Duodenal mucosa (tissue), 2 donors: Measurements from ENCODE around the gene SMIM35.

Experiments used
- H3K27ac ChIP-seq: one replicate; pipeline ENCODE4 v1.7.0; 2013; ENCODE audit warnings: low read depth, low read length
- H3K27me3 ChIP-seq, 2 donors: one replicate each; pipeline ENCODE4 v1.7.0; 2013; ENCODE audit warnings: low read length in 2 of 2, control low read depth in 1 of 2; ENCODE audit not compliant: insufficient read depth in 2 of 2, control insufficient read depth in 1 of 2
- H3K36me3 ChIP-seq, 2 donors: one replicate each; pipeline ENCODE4 v1.7.0; 2013; ENCODE audit warnings: low read length in 2 of 2, control low read depth in 1 of 2; ENCODE audit not compliant: insufficient read depth in 2 of 2, control insufficient read depth in 1 of 2
- H3K4me1 ChIP-seq, 2 donors: one replicate each; pipeline ENCODE4 v1.7.0; 2013; ENCODE audit warnings: low read length in 2 of 2, control low read depth in 1 of 2; ENCODE audit not compliant: insufficient read depth in 2 of 2, control insufficient read depth in 1 of 2
- H3K4me3 ChIP-seq, 2 donors: one replicate each; pipeline ENCODE4 v1.7.0; 2013; ENCODE audit warnings: low read length in 2 of 2, low read depth in 1 of 2
- H3K9ac ChIP-seq, 2 donors: one replicate each; pipeline ENCODE4 v1.7.0; 2013; ENCODE audit warnings: low read length in 2 of 2, low read depth in 1 of 2
- H3K9me3 ChIP-seq, 2 donors: one replicate each; pipeline ENCODE4 v1.7.0; 2013; ENCODE audit warnings: low read length in 2 of 2, control low read depth in 1 of 2; ENCODE audit not compliant: control insufficient read depth in 1 of 2

The SMIM35 gene

DNA sequence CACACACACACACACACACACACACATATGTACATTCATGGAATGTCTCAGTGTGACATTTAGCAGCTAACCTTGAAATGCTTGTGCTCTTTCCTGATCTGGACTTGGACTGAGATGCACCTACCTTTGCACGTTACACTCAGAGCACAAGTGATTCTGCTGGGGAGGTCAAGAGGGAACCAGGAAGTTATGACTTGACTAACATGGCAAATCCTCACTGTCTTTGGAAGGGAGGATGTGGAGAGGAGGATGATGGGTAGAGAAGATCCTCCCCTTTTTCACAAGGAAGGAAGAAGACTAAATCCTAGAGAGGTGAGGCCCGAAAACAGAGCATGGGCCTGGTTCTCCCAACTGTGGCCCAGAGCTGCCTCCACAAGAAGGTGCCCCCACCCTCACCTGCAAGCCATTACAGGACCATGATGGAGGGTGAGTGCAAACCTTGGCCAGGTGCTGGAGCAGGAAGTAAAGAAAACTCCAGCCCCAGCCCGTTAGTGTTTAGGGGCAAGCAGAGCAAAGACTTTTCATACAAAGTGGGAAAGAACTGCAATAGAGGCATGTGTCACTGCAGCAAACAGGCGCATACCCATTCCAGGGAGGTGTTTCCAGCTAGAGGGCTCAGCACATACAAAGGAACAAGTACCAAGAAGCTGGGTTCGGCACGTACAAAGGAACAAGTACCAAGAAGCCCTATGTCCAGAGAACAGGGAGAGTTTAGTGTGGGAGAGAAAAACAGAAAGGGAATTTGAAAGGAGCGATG lies 39.5 kb upstream of the SMIM35 start:
- H3K4me3 ChIP-seq: no peak overlapping the region
- no peak overlapping the region for H3K9ac ChIP-seq
- H3K36me3 ChIP-seq: peaks cover 0 to 15% of the 10 kb centered on the region in 2 donors
- no peaks in the 10 kb centered on the region for H3K27me3 ChIP-seq
- H3K9me3 ChIP-seq: no peaks in the 10 kb centered on the region
- no peak overlapping the region for H3K27ac ChIP-seq
- H3K4me1 ChIP-seq: no peaks in the 10 kb centered on the region

DNA sequence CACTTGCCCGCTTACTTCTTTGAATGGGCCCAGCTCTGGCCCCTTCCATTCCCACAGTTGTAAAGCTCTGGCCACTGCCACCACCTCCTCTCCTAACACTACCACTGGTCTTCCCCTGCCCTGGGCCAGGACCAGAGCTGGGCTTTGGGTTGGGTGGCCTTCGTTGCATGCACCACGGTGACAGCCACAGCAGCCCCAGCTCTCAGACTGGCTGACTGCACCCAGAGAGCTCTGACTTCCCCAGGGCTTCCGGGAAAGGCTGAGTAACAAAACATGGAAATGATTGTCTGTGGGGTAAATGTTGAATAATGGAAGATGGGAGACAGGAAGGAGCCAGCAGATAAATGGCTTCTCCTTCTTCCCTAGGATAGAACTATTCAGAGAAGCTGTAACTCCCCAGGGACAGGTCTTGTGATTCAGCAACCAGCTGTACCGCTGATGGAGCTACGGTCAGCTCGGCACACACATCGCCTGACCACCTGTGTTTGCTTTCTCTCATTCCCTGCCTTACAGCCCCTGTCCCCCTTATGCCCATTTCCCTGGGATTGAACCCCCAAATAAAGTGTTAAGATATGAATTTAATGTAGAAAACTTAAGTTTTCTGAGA lies 38.3 kb upstream of the SMIM35 start:
- Histone ChIP-seq H3K27me3 (no peaks in the 10 kb centered on the region), H3K4me3 (no peak overlapping the region), H3K36me3 (peaks cover under 1 to 22% of the 10 kb centered on the region in 2 donors), H3K27ac (no peak overlapping the region), H3K4me1 (no peaks in the 10 kb centered on the region), H3K9ac (no peak overlapping the region), H3K9me3 (no peaks in the 10 kb centered on the region)

DNA sequence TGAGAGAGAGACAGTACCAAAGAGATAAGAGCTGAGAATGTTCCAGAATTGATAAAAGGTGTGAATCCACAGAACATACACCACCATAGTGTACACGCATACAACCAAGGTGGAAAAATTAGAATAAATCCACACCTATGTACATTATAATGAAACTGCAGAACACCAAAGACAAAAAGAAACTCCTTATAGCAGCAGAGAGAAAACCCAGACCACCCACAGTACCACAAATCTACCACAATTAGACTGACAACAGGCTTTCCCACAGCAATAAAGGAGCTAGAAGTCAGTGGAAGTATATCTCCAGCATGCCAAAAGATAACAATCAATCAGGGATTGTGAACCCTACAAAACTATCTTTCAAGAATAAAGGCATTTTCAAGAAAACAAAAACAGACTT lies 34.0 kb upstream of the SMIM35 start:
- Histone ChIP-seq H3K27me3 (peaks cover 0 to 4% of the 10 kb centered on the region in 2 donors), H3K36me3 (peaks cover 9 to 46% of the 10 kb centered on the region in 2 donors), H3K9ac (no peak overlapping the region), H3K9me3 (no peaks in the 10 kb centered on the region), H3K27ac (no peak overlapping the region), H3K4me1 (no peaks in the 10 kb centered on the region), H3K4me3 (no peak overlapping the region)

DNA sequence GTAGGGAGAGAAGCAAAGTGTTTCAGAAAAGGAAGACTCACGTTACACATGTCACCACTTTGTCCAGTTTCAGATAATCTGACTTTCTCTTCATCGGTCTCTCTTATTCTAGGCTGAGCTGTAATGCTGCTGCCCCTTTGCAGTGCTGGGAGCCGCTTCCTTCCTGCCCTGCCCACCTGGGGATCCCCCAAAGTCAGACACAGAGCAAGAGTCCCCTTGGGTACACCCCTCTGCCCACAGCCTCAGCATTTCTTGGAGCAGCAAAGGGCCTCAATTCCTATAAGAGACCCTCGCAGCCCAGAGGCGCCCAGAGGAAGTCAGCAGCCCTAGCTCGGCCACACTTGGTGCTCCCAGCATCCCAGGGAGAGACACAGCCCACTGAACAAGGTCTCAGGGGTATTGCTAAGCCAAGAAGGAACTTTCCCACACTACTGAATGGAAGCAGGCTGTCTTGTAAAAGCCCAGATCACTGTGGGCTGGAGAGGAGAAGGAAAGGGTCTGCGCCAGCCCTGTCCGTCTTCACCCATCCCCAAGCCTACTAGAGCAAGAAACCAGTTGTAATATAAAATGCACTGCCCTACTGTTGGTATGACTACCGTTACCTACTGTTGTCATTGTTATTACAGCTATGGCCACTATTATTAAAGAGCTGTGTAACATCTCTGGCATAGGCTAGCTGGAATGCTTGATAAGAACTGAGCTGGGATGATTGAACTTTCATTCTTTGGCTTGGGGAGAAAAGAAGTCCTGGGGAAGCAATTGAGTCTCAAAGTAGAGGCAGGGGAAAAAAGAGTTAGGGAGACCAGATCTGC lies 31.2 kb upstream of the SMIM35 start:
- H3K27me3 ChIP-seq: peaks cover 0 to 4% of the 10 kb centered on the region in 2 donors
- no peak overlapping the region for H3K27ac ChIP-seq
- H3K9me3 ChIP-seq: no peaks in the 10 kb centered on the region
- H3K4me3 ChIP-seq: no peak overlapping the region
- H3K4me1 ChIP-seq: no peaks in the 10 kb centered on the region
- H3K36me3 ChIP-seq: peaks cover 13 to 61% of the 10 kb centered on the region in 2 donors
- H3K9ac ChIP-seq: no peak overlapping the region

DNA sequence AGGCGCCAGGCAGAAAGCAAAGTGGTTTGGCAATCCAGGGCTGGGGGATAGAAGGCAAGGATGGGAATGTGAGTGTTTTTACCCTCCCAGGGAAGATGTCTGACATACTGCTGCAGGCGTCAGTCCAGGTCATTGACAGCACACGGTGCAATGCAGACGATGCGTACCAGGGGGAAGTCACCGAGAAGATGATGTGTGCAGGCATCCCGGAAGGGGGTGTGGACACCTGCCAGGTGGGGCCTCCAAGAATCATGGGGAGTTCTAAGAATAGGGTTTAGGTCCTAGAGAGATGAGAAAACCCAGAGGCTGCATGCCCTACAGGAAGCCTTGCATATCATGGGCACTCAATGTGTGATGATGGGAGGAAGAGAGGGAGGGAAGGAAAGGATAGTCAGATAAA lies 28.3 kb upstream of the SMIM35 start:
- peaks cover 0 to 4% of the 10 kb centered on the region in 2 donors for H3K27me3 ChIP-seq
- H3K4me1 ChIP-seq: peaks cover 3 to 6% of the 10 kb centered on the region in 2 donors
- no peak overlapping the region for H3K4me3 ChIP-seq
- peaks cover 21 to 58% of the 10 kb centered on the region in 2 donors for H3K36me3 ChIP-seq
- no peaks in the 10 kb centered on the region for H3K9me3 ChIP-seq
- H3K27ac ChIP-seq: no peak overlapping the region
- no peak overlapping the region for H3K9ac ChIP-seq

DNA sequence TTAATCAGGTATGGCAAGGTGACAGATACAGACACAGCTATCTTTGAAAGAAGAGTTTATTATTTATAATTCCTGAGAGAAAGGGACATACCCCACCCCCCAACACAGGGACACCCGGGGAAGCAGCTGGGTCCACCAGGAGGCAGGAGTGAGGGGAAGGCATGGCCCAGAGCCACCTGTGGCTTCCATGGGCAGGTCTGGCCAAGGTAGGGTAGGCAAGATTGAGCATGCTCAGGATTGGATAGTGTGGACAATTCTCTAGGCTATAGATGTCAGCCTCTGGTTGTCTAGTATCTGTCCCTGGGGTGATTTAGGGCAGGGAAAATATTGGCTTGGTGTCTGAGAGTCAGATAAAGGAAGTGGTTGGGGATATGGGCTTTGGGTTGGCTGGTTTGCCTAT lies 27.5 kb upstream of the SMIM35 start:
- Histone ChIP-seq H3K4me1 (peaks cover 3 to 6% of the 10 kb centered on the region in 2 donors), H3K27me3 (peaks cover 0 to 4% of the 10 kb centered on the region in 2 donors), H3K36me3 (peaks cover 18 to 61% of the 10 kb centered on the region in 2 donors), H3K4me3 (no peak overlapping the region), H3K9ac (no peak overlapping the region), H3K27ac (no peak overlapping the region), H3K9me3 (no peaks in the 10 kb centered on the region)

DNA sequence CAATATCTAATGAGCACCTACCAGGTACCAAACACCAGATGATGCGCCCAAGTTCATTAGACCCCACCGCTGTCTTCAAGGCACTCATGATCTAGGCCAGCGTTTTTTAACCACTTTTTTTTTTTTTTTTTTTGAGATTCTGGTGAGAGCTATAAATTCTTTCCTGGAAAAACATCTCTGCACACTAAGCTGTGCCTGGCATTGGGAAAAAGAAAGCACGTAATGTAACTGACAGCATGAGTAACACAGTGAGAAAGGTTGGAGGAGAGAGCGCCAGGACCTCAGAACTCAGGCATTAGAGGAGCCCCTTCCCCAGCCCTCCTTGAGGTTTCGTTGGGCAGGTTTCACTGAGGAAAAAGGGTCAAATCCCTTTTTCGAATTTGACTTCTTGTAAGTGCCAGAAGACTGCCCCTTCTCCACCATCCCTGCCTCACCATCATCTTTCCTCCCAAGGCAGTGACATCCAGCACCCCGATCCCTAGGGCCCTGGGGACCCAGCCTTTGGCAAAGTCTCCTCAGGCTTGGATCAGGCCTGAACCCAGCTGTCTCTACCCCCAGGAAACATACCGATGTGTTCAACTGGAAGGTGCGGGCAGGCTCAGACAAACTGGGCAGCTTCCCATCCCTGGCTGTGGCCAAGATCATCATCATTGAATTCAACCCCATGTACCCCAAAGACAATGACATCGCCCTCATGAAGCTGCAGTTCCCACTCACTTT lies 26.1 kb upstream of the SMIM35 start:
- Histone ChIP-seq H3K9me3 (no peaks in the 10 kb centered on the region), H3K27me3 (peaks cover 0 to 4% of the 10 kb centered on the region in 2 donors)

DNA sequence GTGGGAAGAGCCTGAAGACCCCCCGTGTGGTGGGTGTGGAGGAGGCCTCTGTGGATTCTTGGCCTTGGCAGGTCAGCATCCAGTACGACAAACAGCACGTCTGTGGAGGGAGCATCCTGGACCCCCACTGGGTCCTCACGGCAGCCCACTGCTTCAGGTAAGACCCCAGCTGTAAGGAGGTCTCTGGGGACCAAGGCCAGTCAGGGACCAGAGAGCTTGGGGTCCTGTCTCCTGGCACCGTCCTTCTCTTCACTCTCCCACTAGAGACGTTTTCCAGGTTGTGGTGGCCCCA lies 24.9 kb upstream of the SMIM35 start:
- H3K4me3 ChIP-seq: no peak overlapping the region
- no peak overlapping the region for H3K9ac ChIP-seq
- peaks cover 3 to 6% of the 10 kb centered on the region in 2 donors for H3K4me1 ChIP-seq
- H3K27ac ChIP-seq: no peak overlapping the region
- peaks cover 19 to 61% of the 10 kb centered on the region in 2 donors for H3K36me3 ChIP-seq
- no peaks in the 10 kb centered on the region for H3K27me3 ChIP-seq
- H3K9me3 ChIP-seq: no peaks in the 10 kb centered on the region

More for the DNA sequence above, 26.1 kb upstream of the SMIM35 start:
- Histone ChIP-seq H3K27ac (no peak overlapping the region), H3K4me1 (peaks cover 3 to 6% of the 10 kb centered on the region in 2 donors), H3K36me3 (peaks cover 18 to 61% of the 10 kb centered on the region in 2 donors), H3K9ac (no peak overlapping the region), H3K4me3 (no peak overlapping the region)

DNA sequence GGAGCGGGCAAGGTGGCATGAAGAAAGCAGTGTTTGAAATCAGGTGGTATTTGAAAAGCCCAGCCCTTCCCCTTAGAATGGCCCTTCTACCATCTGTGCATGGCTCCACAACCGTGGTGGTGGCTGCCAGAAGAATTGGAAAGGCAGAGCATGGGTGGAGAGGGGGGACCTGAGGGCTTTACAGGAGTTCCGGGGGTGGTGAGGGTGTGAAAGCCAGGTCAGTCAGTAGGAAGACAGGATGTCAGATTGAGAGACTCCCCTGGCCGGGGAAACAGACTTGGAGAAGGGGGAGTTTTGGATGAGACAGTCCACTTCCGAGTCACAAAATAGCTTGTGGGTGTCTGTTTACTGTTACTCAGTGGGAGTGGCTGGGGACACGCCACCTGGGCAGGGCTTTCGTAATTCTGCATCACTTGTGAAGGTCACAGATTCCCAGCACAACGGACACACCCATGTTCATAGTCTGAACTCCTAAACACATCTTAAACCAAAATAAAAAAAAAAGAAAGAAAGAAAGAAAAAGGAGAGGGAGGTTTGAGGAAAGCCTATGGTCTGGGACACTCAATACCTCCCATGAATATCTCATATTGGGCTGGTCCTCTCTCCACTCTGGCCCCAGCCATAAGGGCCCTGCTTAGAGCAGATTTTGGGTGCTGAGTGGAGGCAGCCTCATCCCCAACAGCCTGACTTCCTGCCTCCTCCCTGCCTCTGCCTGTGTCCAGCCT lies 24.4 kb upstream of the SMIM35 start:
- Histone ChIP-seq H3K27me3 (no peaks in the 10 kb centered on the region), H3K27ac (no peak overlapping the region), H3K36me3 (peaks cover 20 to 63% of the 10 kb centered on the region in 2 donors), H3K4me3 (no peak overlapping the region), H3K9ac (no peak overlapping the region), H3K4me1 (peaks cover 3 to 6% of the 10 kb centered on the region in 2 donors), H3K9me3 (no peaks in the 10 kb centered on the region)
